GM23338 (cell line): ENCODE measurements around the gene KLHL17. TPM values are rescaled to one million over a fixed set of nuclear protein-coding genes. Genes with fewer than 3 reads are reported as not detected.

Source experiments
- ATAC-seq: fragments of 200-7000 bp; cut with Tn5 transposase; 3 replicates; pipeline ENCODE4 v1.9.1; 2020
- DNase-seq: peaks from one replicate; pipeline ENCODE4 v3.0.0-alpha.2; 2015; ENCODE audit warnings: low spot score
- H2AFZ ChIP-seq: fragments of 200-600 bp; sonication (generic); 2 replicates; pipeline ENCODE4 v1.8.0; 2016; ENCODE audit warnings: antibody characterized with exemption, mild to moderate bottlenecking, moderate library complexity
- H3F3A ChIP-seq: fragments of 200-600 bp; sonication (generic); replicated peaks from 2 replicates; pipeline ENCODE4 v1.8.0; 2017; ENCODE audit warnings: antibody characterized with exemption, mixed run types, low read depth
- H3K27ac ChIP-seq: fragments of 200-600 bp; sonication (generic); 2 replicates; pipeline ENCODE4 v1.6.1; 2016; ENCODE audit warnings: low read depth
- H3K27me3 ChIP-seq: fragments of 200-600 bp; sonication (generic); 2 replicates; pipeline ENCODE4 v1.8.0; 2016; ENCODE audit warnings: mild to moderate bottlenecking, mixed run types, moderate library complexity; ENCODE audit not compliant: insufficient read depth
- H3K36me3 ChIP-seq: fragments of 200-600 bp; sonication (generic); 2 replicates; pipeline ENCODE4 v1.8.0; 2016; ENCODE audit warnings: mild to moderate bottlenecking; ENCODE audit not compliant: insufficient read depth
- H3K4me1 ChIP-seq: fragments of 200-600 bp; sonication (generic); 2 replicates; pipeline ENCODE4 v1.8.0; 2016; ENCODE audit warnings: mild to moderate bottlenecking, moderate library complexity; ENCODE audit not compliant: insufficient read depth
- H3K4me2 ChIP-seq: fragments of 200-600 bp; sonication (generic); 2 replicates; pipeline ENCODE4 v1.7.1; 2017; ENCODE audit warnings: mixed run types
- H3K4me3 ChIP-seq: fragments of 200-600 bp; sonication (generic); 2 replicates; pipeline ENCODE4 v1.6.1; 2016; ENCODE audit warnings: mixed run types
- H3K79me2 ChIP-seq: fragments of 200-600 bp; sonication (generic); replicated peaks from 2 replicates; pipeline ENCODE4 v1.8.0; 2017; ENCODE audit warnings: mild to moderate bottlenecking; ENCODE audit not compliant: insufficient read depth
- H3K9me2 ChIP-seq: fragments of 200-600 bp; sonication (generic); 2 replicates; pipeline ENCODE4 v1.8.0; 2017; ENCODE audit not compliant: insufficient read depth
- H4K20me1 ChIP-seq: fragments of 200-600 bp; sonication (generic); replicated peaks from 2 replicates; pipeline ENCODE4 v1.8.0; 2017; ENCODE audit warnings: mild to moderate bottlenecking; ENCODE audit not compliant: insufficient read depth
- H3K27ac Mint-ChIP-seq: 2 replicates; pipeline ENCODE4 v1.8.0; 2020; ENCODE audit warnings: inconsistent platforms, mild to moderate bottlenecking, moderate library complexity, mixed read lengths
- H3K27me3 Mint-ChIP-seq: 3 replicates; pipeline ENCODE4 v1.8.0; 2022; ENCODE audit warnings: low read depth, mild to moderate bottlenecking, moderate library complexity, mixed read lengths, inconsistent platforms; ENCODE audit not compliant: insufficient read depth, poor library complexity
- H3K36me3 Mint-ChIP-seq: 3 replicates; pipeline ENCODE4 v1.8.0; 2021; ENCODE audit warnings: low read depth, mild to moderate bottlenecking, inconsistent platforms, moderate library complexity, mixed read lengths
- H3K4me1 Mint-ChIP-seq: 3 replicates; pipeline ENCODE4 v1.8.0; 2020; ENCODE audit warnings: mild to moderate bottlenecking, inconsistent platforms, mixed read lengths
- H3K4me3 Mint-ChIP-seq: 3 replicates; pipeline ENCODE4 v1.8.0; 2021; ENCODE audit warnings: moderate library complexity, mild to moderate bottlenecking, inconsistent platforms, mixed read lengths
- H3K9me3 Mint-ChIP-seq: 3 replicates; pipeline ENCODE4 v1.8.0; 2020; ENCODE audit warnings: moderate library complexity, mild to moderate bottlenecking, inconsistent platforms, mixed read lengths
- EZH2 ChIP-seq: fragments of 200-600 bp; sonication (generic); IDR thresholded peaks from one replicate; pipeline ENCODE4 v1.8.0; 2017; ENCODE audit warnings: antibody characterized with exemption, mild to moderate bottlenecking, low read depth; ENCODE audit not compliant: unreplicated experiment
- POLR2AphosphoS5 ChIP-seq: IDR thresholded peaks from 2 replicates; pipeline ENCODE4 v1.6.1; 2016; ENCODE audit warnings: antibody characterized with exemption, low read depth
- REST ChIP-seq: IDR thresholded peaks from one replicate; pipeline ENCODE4 v1.6.1; 2018; ENCODE audit warnings: antibody characterized with exemption; ENCODE audit not compliant: unreplicated experiment
- ZNF114 ChIP-seq: fragments of 250-450 bp; sonication (Bioruptor Pico); IDR thresholded peaks from 2 replicates; pipeline ENCODE4 v1.5.0; 2020; ENCODE audit warnings: mild to moderate bottlenecking, moderate library complexity
- ZNF331 ChIP-seq: fragments of 250-450 bp; sonication (Bioruptor Pico); IDR thresholded peaks from 2 replicates; pipeline ENCODE4 v1.5.0; 2020; ENCODE audit warnings: low read depth, mild to moderate bottlenecking, moderate library complexity
- polyA plus RNA-seq: library from polyadenylated mRNA; unstranded; fragments of >200 nt; fragmentation: Nextera tagmentation; extraction: Ambion mirVana; gene quantifications from 2 replicates; pipeline ENCODE4 v1.2.1, GENCODE V29; 2016
- total RNA-seq: library from RNA; depleted of rRNA; stranded (reverse); fragments of >200 nt; shearing (Covaris generic); gene quantifications from 2 replicates; pipeline ENCODE4 v1.2.3, GENCODE V29; 2014
- TF ChIP-seq, protein P1 (sequence below), 2 experiments: fragments of 200-600 bp in 1 of 2; sonication (generic) in 1 of 2; conservative IDR thresholded peaks; 2 replicates each; pipeline versions ENCODE4 v1.5.1 to v1.6.1; 2016 to 2017; ENCODE audit warnings: antibody characterized with exemption in 2 of 2, low read depth in 2 of 2, mild to moderate bottlenecking in 2 of 2, moderate library complexity in 1 of 2

The KLHL17 gene
- total and polyA plus RNA-seq, 2 experiments from 2014 or later, result 16.5 to 37.1 TPM

DNA sequence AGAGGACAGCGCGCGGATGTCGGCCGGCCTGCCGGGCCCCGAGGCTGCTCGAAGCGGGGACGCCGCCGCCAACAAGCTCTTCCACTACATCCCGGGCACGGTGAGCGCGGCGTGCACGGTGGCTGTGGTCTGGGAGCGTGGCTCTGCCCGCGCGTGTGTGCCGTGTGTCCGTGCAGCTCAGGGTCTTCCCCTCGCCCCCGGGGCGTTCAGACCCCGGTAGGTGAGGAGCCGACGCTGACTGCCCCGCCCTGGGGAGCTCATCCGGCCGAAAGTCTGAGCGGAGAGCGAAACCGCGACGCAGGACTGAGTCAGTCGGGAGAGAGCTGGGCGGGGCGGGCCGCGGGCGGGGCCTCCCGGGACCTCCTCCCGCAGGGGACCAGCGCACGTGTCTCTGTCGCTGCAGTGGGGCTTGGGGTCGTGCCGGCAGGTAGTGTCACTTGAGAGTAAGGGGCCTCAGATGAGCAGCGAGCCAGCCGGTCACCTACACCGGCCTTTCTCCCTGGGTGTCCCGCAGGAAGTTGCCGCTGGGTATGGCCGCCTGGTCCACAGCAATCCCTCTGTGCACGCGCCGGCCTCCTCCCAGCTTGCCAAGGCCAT, 6.4 kb downstream of the KLHL17 start:
- no peak overlapping the region for H3K27ac ChIP-seq

More for the DNA sequence above, 6.4 kb downstream of the KLHL17 start:
- peak overlapping the region; percentile 63; the same call in 1 of the 2 replicates for H2AFZ ChIP-seq
- H3K4me2 ChIP-seq, result peak overlapping the region; percentile 92
- ATAC-seq, result peak; percentile 64
- H4K20me1 ChIP-seq, result 0 out of 2 replicates have a peak, but pooled peaks cover 2% of the 10 kb centered on the region
- no peaks in the 10 kb centered on the region for H3K9me2 ChIP-seq
- H3K9me3 Mint-ChIP-seq, result no peaks in the 10 kb centered on the region
- peak overlapping the region; percentile 68 for H3K4me3 ChIP-seq
- H3K27ac Mint-ChIP-seq, result no peak overlapping the region
- H3K4me1 Mint-ChIP-seq, result no peaks in the 10 kb centered on the region; the same call in 2 of the 3 replicates
- peaks cover 40% of the 10 kb centered on the region for H3K27me3 ChIP-seq
- H3K4me3 Mint-ChIP-seq, result peak overlapping the region; percentile 64; the same call in 2 of the 3 replicates
- no peaks in the 10 kb centered on the region for H3K79me2 ChIP-seq
- H3F3A ChIP-seq, result peaks cover 7% of the 10 kb centered on the region
- TF ChIP-seq ZNF331 (CRISPR knock-in tag) (no peak), EZH2 (peak; percentile 7), ZNF114 (CRISPR knock-in tag) (no peak), POLR2AphosphoS5 (no peak), REST (no peak)
- TF ChIP-seq, protein P1, sequence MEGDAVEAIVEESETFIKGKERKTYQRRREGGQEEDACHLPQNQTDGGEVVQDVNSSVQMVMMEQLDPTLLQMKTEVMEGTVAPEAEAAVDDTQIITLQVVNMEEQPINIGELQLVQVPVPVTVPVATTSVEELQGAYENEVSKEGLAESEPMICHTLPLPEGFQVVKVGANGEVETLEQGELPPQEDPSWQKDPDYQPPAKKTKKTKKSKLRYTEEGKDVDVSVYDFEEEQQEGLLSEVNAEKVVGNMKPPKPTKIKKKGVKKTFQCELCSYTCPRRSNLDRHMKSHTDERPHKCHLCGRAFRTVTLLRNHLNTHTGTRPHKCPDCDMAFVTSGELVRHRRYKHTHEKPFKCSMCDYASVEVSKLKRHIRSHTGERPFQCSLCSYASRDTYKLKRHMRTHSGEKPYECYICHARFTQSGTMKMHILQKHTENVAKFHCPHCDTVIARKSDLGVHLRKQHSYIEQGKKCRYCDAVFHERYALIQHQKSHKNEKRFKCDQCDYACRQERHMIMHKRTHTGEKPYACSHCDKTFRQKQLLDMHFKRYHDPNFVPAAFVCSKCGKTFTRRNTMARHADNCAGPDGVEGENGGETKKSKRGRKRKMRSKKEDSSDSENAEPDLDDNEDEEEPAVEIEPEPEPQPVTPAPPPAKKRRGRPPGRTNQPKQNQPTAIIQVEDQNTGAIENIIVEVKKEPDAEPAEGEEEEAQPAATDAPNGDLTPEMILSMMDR (conservative IDR thresholded peaks at IDR 0.05; ENCODE audit: low read depth in 2 of 2), result no peak
- DNase-seq, result peak; percentile 77
- H3K36me3 ChIP-seq, result no peaks in the 10 kb centered on the region
- peaks cover 41% of the 10 kb centered on the region for H3K27me3 Mint-ChIP-seq
- H3K4me1 ChIP-seq, result no peaks in the 10 kb centered on the region; the same call in 1 of the 2 replicates
- H3K36me3 Mint-ChIP-seq, result peaks cover 2% of the 10 kb centered on the region; the same call in 1 of the 3 replicates
